Measurements from ENCODE around the gene CA4.
"Not testable (repeated sequence)": the region's sequence is repeated elsewhere in the genome, so short reads cannot be mapped to it uniquely, and the experiment has no call there.

DNA sequence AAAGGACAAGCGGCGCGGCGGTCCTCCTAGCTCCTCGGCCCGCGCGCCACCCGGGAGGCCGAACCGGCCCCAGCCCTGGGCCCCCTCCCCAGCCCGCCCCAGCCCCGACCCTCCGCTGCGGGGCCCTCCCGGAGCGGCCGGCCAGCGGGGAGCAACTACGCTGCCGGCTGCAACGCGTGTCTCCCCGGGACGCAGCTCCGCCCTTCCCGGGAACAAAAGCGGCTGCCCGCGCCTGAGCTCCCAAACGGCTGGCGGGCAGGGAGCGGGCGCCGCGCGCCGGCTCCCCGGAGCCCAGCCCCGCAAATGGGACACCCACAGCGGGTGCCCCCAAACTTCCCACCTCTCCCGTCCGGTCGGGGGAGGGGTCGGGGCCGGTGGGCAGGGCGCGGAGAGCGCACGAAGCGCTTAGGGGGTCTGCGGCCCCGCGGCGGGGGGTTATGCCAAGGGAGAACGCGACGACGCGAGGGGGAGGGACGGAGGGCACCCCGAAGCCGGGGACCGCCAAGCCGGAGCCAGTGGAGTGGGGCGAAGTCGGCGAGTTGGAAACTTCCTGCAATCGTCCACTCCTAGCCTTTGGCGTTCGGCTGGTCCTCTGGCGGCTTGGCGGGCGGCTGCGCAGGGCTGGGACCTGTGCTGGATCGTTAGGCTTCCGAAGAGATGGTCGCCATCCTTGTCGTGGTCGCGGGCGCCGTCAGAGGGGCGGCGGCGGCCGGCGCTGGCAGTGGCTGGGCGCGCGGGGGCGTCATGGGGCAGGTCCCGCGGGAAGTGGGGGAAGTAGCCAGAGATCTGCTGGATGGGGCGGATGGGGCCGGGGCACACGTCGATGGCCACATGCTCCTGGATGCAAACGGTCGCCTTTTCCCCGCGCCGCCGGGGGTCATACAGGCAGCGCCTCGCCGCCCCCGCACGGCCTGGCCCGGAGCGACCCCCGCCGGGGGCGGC lies 29.7 kb upstream of the CA4 start:
- TF ChIP-seq CTCF (IDR thresholded peaks at IDR 0.05; ENCODE audit: insufficient read depth, low read length, poor library complexity, severe bottlenecking); EZH2phosphoT487 (conservative IDR thresholded peaks at IDR 0.05; ENCODE audit: low read length): not testable (repeated sequence)

Data from SU-DHL-6 (cell line).